ENCODE measurements around the gene OPRM1.

DNA sequence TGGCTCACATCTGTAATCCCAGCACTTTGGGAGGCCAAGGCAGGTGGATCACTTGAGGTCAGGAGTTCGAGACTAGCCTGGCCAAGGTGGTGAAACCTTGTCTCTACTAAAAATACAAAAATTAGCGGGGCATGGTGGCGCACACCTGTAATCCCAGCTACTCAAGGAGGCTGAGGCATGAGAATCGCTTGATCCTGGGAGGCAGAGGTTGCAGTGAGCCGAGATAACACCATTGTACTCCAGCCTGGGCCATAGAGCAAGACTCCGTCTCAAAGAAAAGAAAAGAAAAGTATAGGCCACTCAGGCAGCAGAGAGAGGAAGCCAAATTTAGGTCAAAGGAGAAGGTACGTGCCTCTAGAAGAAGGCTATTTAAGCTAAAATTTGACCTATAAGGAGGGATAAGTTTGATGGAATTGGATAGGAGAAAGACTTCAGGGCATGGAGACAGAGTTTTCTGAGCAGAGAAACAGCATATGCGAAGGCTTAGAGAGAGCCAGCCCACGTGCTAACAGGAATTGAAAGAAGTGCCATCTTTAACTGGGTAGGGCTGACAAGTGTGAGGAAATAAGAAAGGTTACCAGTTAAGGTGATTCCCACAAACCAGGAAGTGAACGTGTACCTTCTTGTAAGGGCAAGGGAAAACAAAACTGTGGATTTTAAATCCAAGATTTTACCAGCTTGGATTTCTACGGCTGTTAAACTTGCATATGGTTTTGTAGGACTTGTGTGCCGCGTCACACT is 203.7 kb downstream of the OPRM1 start:
- TF ChIP-seq, protein P1, sequence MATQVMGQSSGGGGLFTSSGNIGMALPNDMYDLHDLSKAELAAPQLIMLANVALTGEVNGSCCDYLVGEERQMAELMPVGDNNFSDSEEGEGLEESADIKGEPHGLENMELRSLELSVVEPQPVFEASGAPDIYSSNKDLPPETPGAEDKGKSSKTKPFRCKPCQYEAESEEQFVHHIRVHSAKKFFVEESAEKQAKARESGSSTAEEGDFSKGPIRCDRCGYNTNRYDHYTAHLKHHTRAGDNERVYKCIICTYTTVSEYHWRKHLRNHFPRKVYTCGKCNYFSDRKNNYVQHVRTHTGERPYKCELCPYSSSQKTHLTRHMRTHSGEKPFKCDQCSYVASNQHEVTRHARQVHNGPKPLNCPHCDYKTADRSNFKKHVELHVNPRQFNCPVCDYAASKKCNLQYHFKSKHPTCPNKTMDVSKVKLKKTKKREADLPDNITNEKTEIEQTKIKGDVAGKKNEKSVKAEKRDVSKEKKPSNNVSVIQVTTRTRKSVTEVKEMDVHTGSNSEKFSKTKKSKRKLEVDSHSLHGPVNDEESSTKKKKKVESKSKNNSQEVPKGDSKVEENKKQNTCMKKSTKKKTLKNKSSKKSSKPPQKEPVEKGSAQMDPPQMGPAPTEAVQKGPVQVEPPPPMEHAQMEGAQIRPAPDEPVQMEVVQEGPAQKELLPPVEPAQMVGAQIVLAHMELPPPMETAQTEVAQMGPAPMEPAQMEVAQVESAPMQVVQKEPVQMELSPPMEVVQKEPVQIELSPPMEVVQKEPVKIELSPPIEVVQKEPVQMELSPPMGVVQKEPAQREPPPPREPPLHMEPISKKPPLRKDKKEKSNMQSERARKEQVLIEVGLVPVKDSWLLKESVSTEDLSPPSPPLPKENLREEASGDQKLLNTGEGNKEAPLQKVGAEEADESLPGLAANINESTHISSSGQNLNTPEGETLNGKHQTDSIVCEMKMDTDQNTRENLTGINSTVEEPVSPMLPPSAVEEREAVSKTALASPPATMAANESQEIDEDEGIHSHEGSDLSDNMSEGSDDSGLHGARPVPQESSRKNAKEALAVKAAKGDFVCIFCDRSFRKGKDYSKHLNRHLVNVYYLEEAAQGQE (IDR thresholded peaks at IDR 0.05): no peak
- TF ChIP-seq CTCF (IDR thresholded peaks at IDR 0.05; ENCODE audit: low read depth, low read length, missing input control) (no peak), RXRA (IDR thresholded peaks at IDR 0.05) (no peak), TAF1 (conservative IDR thresholded peaks at IDR 0.05) (no peak), YY1 (IDR thresholded peaks at IDR 0.05) (no peak), RAD21 (IDR thresholded peaks at IDR 0.05) (no peak), GABPA (IDR thresholded peaks at IDR 0.05 in 1 of 2, conservative IDR thresholded peaks at IDR 0.05 in 1 of 2) (no peak), FOXA1 (IDR thresholded peaks at IDR 0.05) (no peak)
- TF ChIP-seq, protein P2, sequence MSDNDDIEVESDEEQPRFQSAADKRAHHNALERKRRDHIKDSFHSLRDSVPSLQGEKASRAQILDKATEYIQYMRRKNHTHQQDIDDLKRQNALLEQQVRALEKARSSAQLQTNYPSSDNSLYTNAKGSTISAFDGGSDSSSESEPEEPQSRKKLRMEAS (IDR thresholded peaks at IDR 0.05): no peak
- TF ChIP-seq, protein P3, sequence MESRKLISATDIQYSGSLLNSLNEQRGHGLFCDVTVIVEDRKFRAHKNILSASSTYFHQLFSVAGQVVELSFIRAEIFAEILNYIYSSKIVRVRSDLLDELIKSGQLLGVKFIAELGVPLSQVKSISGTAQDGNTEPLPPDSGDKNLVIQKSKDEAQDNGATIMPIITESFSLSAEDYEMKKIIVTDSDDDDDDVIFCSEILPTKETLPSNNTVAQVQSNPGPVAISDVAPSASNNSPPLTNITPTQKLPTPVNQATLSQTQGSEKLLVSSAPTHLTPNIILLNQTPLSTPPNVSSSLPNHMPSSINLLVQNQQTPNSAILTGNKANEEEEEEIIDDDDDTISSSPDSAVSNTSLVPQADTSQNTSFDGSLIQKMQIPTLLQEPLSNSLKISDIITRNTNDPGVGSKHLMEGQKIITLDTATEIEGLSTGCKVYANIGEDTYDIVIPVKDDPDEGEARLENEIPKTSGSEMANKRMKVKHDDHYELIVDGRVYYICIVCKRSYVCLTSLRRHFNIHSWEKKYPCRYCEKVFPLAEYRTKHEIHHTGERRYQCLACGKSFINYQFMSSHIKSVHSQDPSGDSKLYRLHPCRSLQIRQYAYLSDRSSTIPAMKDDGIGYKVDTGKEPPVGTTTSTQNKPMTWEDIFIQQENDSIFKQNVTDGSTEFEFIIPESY (IDR thresholded peaks at IDR 0.05): no peak

Data from liver (tissue), 3 donors.